GM18499 (cell line): Measurements from ENCODE around the gene DGKH.
"Not testable (repeated sequence)": the region's sequence is repeated elsewhere in the genome, so short reads cannot be mapped to it uniquely, and the experiment has no call there.

Experiments
- ATAC-seq: cut with Tn5 transposase; IDR thresholded peaks from one replicate; pipeline ENCODE4 v1.9.1; 2021; ENCODE audit warnings: moderate number of reproducible peaks; ENCODE audit not compliant: insufficient read depth, unreplicated experiment

DGKH gene

GRCh38 chr13:42109957-42110356, 61.5 kb downstream of the DGKH start:
- ATAC-seq, result no peak

- ATAC-seq, result no peak
Measured at GRCh38 chr13:42110410-42111155, 62.1 kb downstream of the DGKH start.

DNA sequence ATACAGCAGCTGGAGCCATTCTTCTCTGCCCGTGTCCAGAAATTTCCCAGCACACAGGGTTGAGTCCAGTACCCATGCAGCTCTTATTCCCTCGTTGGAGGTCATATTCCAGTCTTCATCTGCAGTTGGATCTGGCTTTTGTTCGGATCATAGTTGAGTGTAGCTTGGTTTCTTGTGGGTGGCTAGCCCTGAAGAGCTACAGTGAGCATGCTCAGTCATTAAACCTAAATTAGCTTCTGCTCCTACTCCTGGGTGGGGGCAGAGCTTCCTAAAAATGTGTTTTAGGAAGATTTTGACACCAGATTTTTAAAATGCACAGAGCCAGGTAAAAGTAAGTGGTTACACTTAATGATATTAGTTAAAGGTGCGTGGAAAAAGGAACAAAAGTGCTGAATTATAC, 64.4 kb downstream of the DGKH start:
- no peak for ATAC-seq

DNA sequence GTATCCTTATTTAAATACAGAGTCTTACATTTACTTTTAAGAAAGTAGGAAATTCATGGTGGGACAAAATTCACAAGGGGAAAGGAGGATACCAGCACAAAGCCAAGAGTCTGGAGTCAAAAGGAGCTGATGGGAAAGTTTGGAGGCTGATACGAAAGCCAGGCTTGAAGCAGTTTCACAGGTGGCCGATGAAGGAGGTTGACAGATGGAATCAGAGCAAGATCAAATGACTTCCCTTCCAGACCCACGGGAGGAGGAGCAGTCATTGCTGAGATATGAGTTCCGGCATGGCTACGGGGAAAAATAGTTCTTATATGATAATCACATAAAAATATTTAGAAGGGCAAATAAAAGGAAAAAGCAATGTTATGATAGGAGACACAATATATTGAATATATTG, 65.0 kb downstream of the DGKH start:
- no peak for ATAC-seq

DNA sequence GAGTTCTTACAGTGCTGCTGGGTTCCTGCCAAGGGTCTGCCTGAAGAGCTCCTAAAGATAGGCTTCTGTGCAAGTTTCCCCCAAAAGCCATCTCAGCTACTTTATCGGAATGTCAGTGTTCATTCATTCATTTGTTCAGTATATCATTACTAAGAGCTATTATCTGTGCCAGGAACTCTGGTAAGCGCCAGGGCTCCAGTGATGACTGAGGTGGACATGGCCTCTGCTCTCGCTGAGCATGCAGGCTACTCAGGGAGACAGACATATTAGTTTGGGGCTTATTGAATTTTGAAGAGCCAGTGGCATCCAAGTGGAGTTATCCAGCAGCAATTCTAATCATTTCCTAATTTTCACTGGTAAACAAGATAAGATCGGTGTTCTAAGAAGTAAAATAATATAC, 65.8 kb downstream of the DGKH start:
- no peak for ATAC-seq

DNA sequence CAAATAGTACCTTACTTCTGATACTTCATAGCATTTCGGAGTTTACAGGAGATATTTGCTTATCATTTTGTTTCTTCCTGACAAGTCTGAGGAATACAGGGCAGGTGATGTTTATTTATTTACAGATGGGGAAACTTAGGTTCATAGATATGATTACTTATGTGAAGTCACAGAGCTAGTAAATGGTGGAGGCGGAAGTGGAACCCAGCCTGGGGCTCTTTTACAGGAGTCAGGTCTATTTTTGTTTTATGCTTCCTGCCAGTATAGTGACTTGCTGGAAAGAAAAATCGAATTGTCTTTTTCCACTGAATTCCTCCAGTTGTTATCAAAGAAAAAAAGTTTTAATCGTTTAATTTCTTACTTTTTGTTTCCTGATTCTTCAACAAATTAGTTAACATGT, 66.5 kb downstream of the DGKH start:
- no peak for ATAC-seq

GRCh38 chr13:42116225-42116624, 67.8 kb downstream of the DGKH start:
- ATAC-seq, result no peak

GRCh38 chr13:42119041-42119440, 70.6 kb downstream of the DGKH start:
- no peak for ATAC-seq

- no peak for ATAC-seq
Measured at GRCh38 chr13:42119875-42120274, 71.4 kb downstream of the DGKH start.

DNA sequence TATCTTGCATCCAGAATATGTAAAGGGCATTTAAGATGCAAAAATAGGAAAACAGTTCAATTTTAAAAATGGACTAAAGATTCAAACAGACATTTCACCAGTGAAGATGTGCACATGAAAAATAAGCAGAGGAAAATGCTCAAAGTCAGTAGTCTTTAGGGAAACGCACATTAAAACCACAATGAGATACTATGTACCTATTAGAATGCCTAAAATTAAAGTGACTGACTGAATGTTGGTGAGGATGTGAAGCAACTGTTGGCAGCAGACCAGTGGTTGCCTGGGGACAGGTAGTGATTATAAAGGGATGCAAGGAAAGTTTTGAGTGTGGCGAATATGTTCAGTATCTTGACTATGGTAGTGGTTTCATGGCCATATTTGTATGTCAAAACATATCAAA, 75.2 kb downstream of the DGKH start:
- no peak for ATAC-seq

DNA sequence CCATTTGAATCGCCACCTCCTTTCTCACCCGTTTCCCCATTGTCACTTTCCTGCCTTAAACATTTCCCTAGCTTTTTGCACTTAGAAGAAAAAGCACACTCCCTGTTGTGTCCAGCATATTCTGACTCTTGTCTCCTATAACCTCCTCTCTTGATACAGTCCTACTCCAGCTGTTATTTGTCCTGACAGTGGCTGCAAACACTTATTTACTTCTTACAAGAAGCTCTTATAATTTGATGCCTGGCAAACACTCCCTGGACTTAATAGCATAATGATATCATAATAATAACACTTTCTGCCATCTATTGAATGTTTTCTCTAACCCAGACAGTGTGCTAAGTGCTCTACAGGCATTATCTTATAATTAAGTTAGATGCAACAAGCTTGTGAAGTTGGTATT, 76.6 kb downstream of the DGKH start:
- no peak for ATAC-seq

DNA sequence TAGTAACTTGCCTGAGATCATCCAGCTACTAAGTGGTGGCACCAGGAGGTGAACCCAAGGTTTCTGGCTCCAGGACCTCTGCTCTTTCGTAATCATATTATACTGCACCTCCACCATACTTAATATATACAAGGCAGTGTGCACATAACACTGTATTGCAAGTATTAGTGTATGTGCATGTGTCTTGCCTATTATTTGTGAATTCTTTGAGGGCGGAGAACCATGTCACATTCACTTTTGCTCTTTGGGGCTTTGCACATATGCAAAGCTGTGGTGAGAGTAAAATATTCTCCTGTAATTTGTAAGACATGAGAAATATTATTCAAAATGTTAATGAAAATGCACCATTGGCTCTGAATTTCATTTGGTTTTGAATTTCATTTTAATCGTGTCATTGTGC, 78.6 kb downstream of the DGKH start:
- ATAC-seq, result no peak

DNA sequence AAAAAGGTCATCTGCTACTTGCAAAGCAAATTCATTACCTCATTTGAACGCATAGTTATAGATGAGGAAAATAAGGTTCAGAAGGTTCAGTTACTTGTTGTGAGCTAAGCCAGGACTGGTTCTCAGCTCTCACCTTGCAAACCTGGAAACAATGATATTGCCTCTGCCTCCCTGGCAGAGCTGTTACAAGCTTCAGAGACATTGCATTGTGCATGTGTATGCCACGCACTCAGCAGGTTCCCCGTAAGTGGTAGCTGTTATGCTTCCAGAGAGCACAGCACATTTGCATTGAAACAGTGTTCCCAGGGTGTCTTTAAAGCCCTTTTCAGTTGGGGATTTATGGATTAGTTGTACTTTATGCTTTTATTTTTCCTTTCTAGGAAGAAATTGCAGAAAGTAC, 80.6 kb downstream of the DGKH start:
- ATAC-seq, result no peak

DNA sequence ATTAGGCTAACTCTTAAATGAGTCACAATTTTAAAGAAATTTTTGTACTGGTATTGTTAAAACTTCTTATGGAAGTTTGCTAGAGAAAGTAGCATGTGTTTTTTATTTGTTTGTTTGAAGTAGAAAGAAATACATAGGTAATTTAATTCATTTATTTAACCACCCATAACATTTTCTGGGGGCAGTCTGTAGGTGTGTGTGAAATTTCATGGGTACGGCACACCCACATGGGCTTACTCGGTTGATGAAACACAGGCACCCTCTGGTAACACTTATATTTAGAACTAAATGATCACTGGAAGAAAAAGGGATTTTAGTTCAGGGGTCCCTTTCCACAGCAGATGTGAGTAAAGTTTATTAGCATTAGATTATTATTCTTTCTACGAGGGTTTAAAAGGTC, 88.1 kb downstream of the DGKH start:
- ATAC-seq, result no peak

DNA sequence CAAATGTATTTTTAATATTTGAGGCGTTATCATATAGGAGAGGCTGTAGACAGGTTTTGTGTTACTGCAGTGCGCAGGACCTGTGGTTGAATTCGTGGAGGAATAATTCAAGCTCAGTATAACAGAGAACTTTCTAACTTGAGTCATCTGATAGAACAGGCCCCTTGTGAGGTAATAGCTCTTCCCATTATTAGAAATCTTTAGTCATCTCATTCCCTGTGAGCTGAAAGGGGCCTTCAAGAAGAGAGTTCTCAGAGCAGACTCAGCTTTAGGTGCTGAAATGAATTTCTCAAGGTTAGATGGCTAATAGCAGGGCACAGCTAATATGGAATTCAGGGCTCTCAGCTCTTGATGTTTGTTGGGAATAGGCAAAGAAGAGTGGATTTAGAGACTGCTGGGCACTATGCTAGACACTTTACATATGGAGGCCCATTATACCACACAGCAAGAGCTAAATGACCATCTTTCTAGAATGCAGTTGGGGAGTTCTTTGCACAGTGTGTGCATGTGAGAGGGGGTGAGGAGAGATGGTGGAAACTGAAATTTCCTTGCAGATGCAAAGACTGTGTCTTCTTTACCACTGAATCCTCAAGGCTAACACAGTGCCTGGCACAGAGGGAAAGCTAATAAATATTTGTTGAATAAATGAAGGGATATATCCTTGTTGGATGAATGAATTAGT, 89.5 kb downstream of the DGKH start:
- no peak for ATAC-seq

DNA sequence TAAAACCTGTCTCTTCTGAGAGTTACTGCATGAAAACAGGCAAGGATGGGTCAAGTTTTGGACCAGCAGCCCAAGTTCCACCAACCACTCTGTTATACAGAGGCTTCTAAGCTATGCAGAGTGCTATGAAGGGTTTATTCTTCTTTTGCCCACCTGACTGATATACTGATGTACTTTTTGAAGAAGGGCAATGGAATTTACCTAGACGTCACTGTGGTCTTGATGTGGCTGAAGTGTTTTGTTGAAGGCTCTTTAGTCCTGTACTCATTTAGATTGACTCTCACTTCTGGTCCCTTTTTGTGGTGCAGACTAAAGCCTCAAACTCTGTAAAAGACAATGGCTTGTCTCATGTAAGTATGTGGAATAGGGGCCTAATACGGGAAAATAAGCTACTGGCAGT, 92.0 kb downstream of the DGKH start:
- ATAC-seq, result no peak

DNA sequence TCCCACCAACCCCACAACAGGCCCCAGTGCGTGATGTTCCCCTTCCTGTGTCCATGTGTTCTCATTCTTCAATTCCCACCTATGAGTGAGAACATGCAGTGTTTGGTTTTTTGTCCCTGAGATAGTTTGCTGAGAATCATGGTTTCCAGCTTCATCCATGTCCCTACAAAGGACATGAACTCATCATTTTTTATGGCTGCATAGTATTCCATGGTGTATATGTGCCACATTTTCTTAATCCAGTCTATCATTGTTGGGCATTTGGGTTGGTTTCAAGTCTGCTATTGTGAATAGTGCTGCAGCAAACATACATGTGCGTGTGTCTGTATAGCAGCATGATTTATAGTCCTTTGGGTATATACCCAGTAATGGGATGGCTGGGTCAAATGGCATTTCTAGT, 92.6 kb downstream of the DGKH start:
- ATAC-seq, result not testable (repeated sequence)

GRCh38 chr13:42146359-42146758, 97.9 kb downstream of the DGKH start:
- ATAC-seq, result no peak

GRCh38 chr13:42148538-42148937, 100.1 kb downstream of the DGKH start:
- no peak for ATAC-seq

DNA sequence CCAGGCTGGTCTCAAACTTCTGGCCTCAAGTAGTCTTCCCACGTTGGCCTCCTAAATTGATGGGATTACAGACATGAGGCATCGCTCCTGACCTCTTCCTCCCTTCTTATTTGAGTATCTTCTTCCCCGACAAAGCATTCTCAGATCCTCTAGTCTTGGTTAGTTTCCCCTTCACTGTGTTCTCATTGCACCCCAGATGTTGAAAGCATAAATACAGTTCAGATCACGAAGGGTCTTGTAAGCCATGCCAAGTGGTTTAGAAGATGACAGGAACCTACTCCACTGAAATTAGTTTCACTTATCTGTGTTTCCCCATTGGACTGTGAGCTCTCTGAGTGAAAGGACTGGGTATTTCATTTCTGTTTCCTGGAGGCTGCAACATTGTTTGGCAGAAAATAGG, 100.7 kb downstream of the DGKH start:
- no peak for ATAC-seq

GRCh38 chr13:42151781-42152180, 103.3 kb downstream of the DGKH start:
- ATAC-seq, result no peak

DNA sequence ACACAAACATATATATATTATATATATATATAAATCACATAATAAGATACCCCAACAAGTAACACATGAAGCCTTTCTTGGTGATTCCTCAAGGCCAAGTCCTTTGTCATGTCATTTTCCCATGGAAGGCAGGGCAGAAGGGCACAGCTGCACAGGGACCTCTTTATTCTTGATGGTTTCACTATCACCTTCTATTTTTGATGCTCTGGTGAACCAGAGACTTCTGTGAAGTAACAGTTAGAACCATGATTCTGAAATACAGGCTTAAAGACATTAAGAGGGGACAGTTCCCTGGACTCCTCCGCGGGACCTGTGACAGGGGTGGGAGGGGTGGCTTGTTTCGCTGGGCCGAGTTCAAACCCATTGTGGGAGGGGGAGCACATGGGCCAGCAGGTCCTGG, 104.0 kb downstream of the DGKH start:
- no peak for ATAC-seq
